MM.1S (cell line): ENCODE data around the gene SMARCD3.

Experiments used
- DNase-seq: peaks from one replicate; pipeline ENCODE4 v3.0.0-alpha.2; 2015
- H2AFZ ChIP-seq: fragments of 300-600 bp; sonication (generic); 2 replicates; pipeline ENCODE4 v1.6.0; 2016; ENCODE audit warnings: antibody characterized with exemption, low read length
- H3F3A ChIP-seq: fragments of 300-600 bp; sonication (generic); 2 replicates; pipeline ENCODE4 v1.6.1; 2016; ENCODE audit warnings: mild to moderate bottlenecking, antibody characterized with exemption, low read length, moderate library complexity, mixed read lengths; ENCODE audit not compliant: insufficient read depth
- H3K27ac ChIP-seq: fragments of 300-600 bp; sonication (generic); 2 replicates; pipeline ENCODE4 v1.5.1; 2016; ENCODE audit warnings: mild to moderate bottlenecking, low read length
- H3K27me3 ChIP-seq: fragments of 300-600 bp; sonication (generic); replicated peaks from 2 replicates; pipeline ENCODE4 v1.6.0; 2016; ENCODE audit warnings: low read length; ENCODE audit not compliant: insufficient read depth
- H3K36me3 ChIP-seq: fragments of 300-600 bp; sonication (generic); replicated peaks from 2 replicates; pipeline ENCODE4 v1.6.1; 2016; ENCODE audit warnings: mild to moderate bottlenecking, low read length, mixed read lengths; ENCODE audit not compliant: insufficient read depth
- H3K4me1 ChIP-seq: fragments of 300-600 bp; sonication (generic); 2 replicates; pipeline ENCODE4 v1.6.1; 2016; ENCODE audit warnings: low read length, mixed read lengths
- H3K4me2 ChIP-seq: fragments of 300-600 bp; sonication (generic); 2 replicates; pipeline ENCODE4 v1.6.0; 2016; ENCODE audit warnings: low read depth, low read length
- H3K4me3 ChIP-seq: fragments of 300-600 bp; sonication (generic); 2 replicates; pipeline ENCODE4 v1.5.1; 2016; ENCODE audit warnings: low read length, mixed read lengths
- H3K79me2 ChIP-seq: fragments of 300-600 bp; sonication (generic); 2 replicates; pipeline ENCODE4 v1.6.1; 2016; ENCODE audit warnings: mixed run types, low read length, mixed read lengths
- H3K9ac ChIP-seq: fragments of 300-600 bp; sonication (generic); 2 replicates; pipeline ENCODE4 v1.6.1; 2016; ENCODE audit warnings: low read length, mixed read lengths
- H3K9me2 ChIP-seq: fragments of 300-600 bp; sonication (generic); replicated peaks from 2 replicates; pipeline ENCODE4 v1.6.1; 2016; ENCODE audit warnings: mild to moderate bottlenecking, low read length, mixed read lengths; ENCODE audit not compliant: insufficient read depth
- H3K9me3 ChIP-seq: fragments of 300-600 bp; sonication (generic); replicated peaks from 2 replicates; pipeline ENCODE4 v1.6.1; 2016; ENCODE audit warnings: mild to moderate bottlenecking, low read length, mixed read lengths; ENCODE audit not compliant: insufficient read depth
- H4K20me1 ChIP-seq: fragments of 300-600 bp; sonication (generic); 2 replicates; pipeline ENCODE4 v1.6.1; 2016; ENCODE audit warnings: mild to moderate bottlenecking, low read length, moderate library complexity, mixed read lengths; ENCODE audit not compliant: insufficient read depth
- CTCF ChIP-seq: fragments of 300-600 bp; sonication (generic); IDR thresholded peaks from 2 replicates; pipeline ENCODE4 v1.5.1; 2016; ENCODE audit warnings: antibody characterized with exemption, low read length, mixed read lengths
- EZH2 ChIP-seq: fragments of 300-600 bp; sonication (generic); optimal IDR thresholded peaks from 2 replicates; pipeline ENCODE3; 2017; ENCODE audit warnings: low read depth, mild to moderate bottlenecking, antibody characterized with exemption, low read length, mixed read lengths
- EZH2phosphoT487 ChIP-seq: fragments of 300-600 bp; sonication (generic); IDR thresholded peaks from 2 replicates; pipeline ENCODE4 v1.6.1; 2018; ENCODE audit warnings: antibody characterized with exemption, low read length

The SMARCD3 gene

DNA sequence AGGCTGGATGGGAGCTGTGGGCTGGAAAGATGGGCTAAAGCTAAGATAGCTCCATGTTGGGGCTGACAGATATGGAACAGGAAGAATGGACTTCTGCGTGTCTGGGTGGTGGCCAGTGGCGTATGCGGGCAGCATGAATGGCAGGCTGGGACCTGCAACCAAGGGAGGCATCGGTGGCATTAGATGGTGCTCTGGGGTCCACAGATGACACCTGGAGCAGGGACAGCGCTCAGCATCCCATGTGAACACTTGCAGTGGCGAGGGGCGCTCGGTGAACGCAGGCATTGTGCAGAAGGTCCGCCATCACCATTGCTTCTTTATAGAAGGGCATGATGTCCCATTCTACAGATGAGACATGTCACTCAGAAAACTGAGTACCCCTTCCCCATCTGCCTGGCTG is 21.0 kb upstream of the SMARCD3 start:
- H3F3A ChIP-seq, result no peaks in the 10 kb centered on the region
- H3K27me3 ChIP-seq, result peaks cover 66% of the 10 kb centered on the region
- no peaks in the 10 kb centered on the region for H3K36me3 ChIP-seq
- no peaks in the 10 kb centered on the region for H3K4me1 ChIP-seq
- TF ChIP-seq EZH2 (no peak), EZH2phosphoT487 (no peak), CTCF (no peak)
- no peak overlapping the region for H3K27ac ChIP-seq
- H3K9ac ChIP-seq, result no peak overlapping the region
- no peak for DNase-seq
- H3K9me3 ChIP-seq, result no peaks in the 10 kb centered on the region
- no peaks in the 10 kb centered on the region for H3K9me2 ChIP-seq
- H3K4me2 ChIP-seq, result no peak overlapping the region
- H4K20me1 ChIP-seq, result no peaks in the 10 kb centered on the region
- H3K4me3 ChIP-seq, result no peak overlapping the region
- H3K79me2 ChIP-seq, result no peaks in the 10 kb centered on the region
- H2AFZ ChIP-seq, result no peak overlapping the region

GRCh38 chr7:151265351-151265931 is 16.9 kb upstream of the SMARCD3 start:
- no peaks in the 10 kb centered on the region for H3K4me1 ChIP-seq
- no peak overlapping the region for H3K4me3 ChIP-seq
- DNase-seq, result no peak
- H3K36me3 ChIP-seq, result no peaks in the 10 kb centered on the region
- no peaks in the 10 kb centered on the region for H3K79me2 ChIP-seq
- no peaks in the 10 kb centered on the region for H3K9me3 ChIP-seq
- no peaks in the 10 kb centered on the region for H4K20me1 ChIP-seq
- H3K9ac ChIP-seq, result no peak overlapping the region
- H3K4me2 ChIP-seq, result no peak overlapping the region
- no peak overlapping the region for H2AFZ ChIP-seq
- H3F3A ChIP-seq, result no peaks in the 10 kb centered on the region
- H3K27ac ChIP-seq, result no peak overlapping the region
- TF ChIP-seq EZH2 (no peak), CTCF (no peak), EZH2phosphoT487 (no peak)
- no peaks in the 10 kb centered on the region for H3K9me2 ChIP-seq
- peaks cover 86% of the 10 kb centered on the region for H3K27me3 ChIP-seq

DNA sequence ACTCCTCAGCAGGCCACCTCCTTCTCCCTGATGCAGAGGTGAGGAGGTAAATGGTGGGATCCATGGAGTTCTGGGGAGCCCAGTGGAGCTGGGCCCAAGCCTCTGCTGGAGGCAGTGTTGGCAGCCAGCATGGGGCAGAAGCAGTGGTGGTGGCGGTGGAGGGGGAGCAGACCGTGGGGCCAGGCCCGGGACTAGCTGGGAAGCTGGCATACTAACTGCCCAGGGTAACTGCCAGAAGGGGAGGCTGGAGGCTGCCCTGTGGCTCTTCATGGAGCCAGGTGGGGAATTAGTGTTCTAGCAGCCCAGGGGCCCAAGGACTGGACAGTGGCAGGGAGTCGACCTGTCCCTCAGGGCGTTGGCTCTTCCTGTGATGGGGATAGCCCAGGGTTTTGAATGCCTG is 16.1 kb upstream of the SMARCD3 start:
- Histone ChIP-seq H3K4me2 (no peak overlapping the region), H2AFZ (no peak overlapping the region), H3K79me2 (no peaks in the 10 kb centered on the region), H3K4me3 (no peak overlapping the region), H3K9me3 (no peaks in the 10 kb centered on the region), H4K20me1 (no peaks in the 10 kb centered on the region), H3K9ac (no peak overlapping the region), H3K27ac (no peak overlapping the region), H3K4me1 (no peaks in the 10 kb centered on the region), H3K36me3 (no peaks in the 10 kb centered on the region), H3F3A (no peaks in the 10 kb centered on the region), H3K27me3 (peaks cover 87% of the 10 kb centered on the region), H3K9me2 (no peaks in the 10 kb centered on the region)
- TF ChIP-seq EZH2phosphoT487, result no peak
- no peak for TF ChIP-seq EZH2
- no peak for TF ChIP-seq CTCF
- DNase-seq, result no peak
